Small intestine (tissue), 7 donors: ENCODE measurements around the gene PLEKHH1. TPM values are rescaled to one million over a fixed set of nuclear protein-coding genes. Genes with fewer than 3 reads are reported as not detected.

Experiments used
- DNase-seq, 2 donors: peaks; one replicate each; pipeline versions ENCODE4 v3.0.0 to v3.0.0-alpha.2; 2013
- FAIRE-seq: peaks from 2 replicates; lab custom pipeline; 2012; peaks lifted over from hg19 to GRCh38; lab: Jason Lieb, UNC
- H3K27ac ChIP-seq, 3 donors: one replicate each; pipeline ENCODE4 v1.5.1; 2013; ENCODE audit warnings: low read length in 2 of 3, mild to moderate bottlenecking in 2 of 3, control low read depth in 1 of 3, inconsistent platforms in 1 of 3, low read depth in 1 of 3, moderate library complexity in 1 of 3
- H3K27me3 ChIP-seq, 3 donors: one replicate each; pipeline ENCODE4 v1.6.1; 2013; ENCODE audit warnings: low read length in 3 of 3, inconsistent platforms in 1 of 3; ENCODE audit not compliant: control insufficient read depth in 3 of 3, insufficient read depth in 3 of 3
- H3K36me3 ChIP-seq, 3 donors: one replicate each; pipeline ENCODE4 v1.6.1; 2013; ENCODE audit warnings: low read length in 3 of 3, inconsistent platforms in 1 of 3, low read depth in 1 of 3, mild to moderate bottlenecking in 1 of 3, moderate library complexity in 1 of 3; ENCODE audit not compliant: control insufficient read depth in 3 of 3, insufficient read depth in 2 of 3
- H3K4me1 ChIP-seq, 3 donors: one replicate each; pipeline ENCODE4 v1.6.1; 2013; ENCODE audit warnings: low read length in 2 of 3, inconsistent platforms in 1 of 3, low read depth in 1 of 3, mild to moderate bottlenecking in 1 of 3, moderate library complexity in 1 of 3; ENCODE audit not compliant: control insufficient read depth in 3 of 3, insufficient read depth in 2 of 3
- H3K4me3 ChIP-seq, 3 donors: one replicate each; pipeline ENCODE4 v1.5.1; 2013; ENCODE audit warnings: low read length in 3 of 3, control low read depth in 1 of 3, inconsistent platforms in 1 of 3, low read depth in 1 of 3, mild to moderate bottlenecking in 1 of 3, moderate library complexity in 1 of 3
- H3K9me3 ChIP-seq, 2 donors: one replicate each; pipeline ENCODE4 v1.6.1; 2013; ENCODE audit warnings: low read depth in 1 of 2, low read length in 1 of 2; ENCODE audit not compliant: control insufficient read depth in 2 of 2, insufficient read depth in 1 of 2
- WGBS, 3 donors: extraction: QIAGEN DNeasy Blood & Tissue Kit; methylation state at CpG; one replicate each; pipeline ENCODE4 v1.1.7; 2013; 5-methylcytosine and 5-hydroxymethylcytosine counted together
- polyA plus RNA-seq, 4 donors: library from polyadenylated mRNA; stranded (reverse) in 3 of 4; unstranded in 1 of 4; fragments of 200-250 nt in 3 of 4; fragments of 120-200 nt in 1 of 4; gene quantifications; one replicate each; pipeline versions ENCODE4 v1.2.1 to v1.2.3, GENCODE V29; 2013
- donor health status: healthy with polysubstance abuse.
- donor health status: control.
- donor health status: control.
- donor health status: Bipolar disorder and iron deficiency.
- donor health status: healthy.

PLEKHH1 gene
- polyA plus RNA-seq, 4 donors, result 21.5 to 87.2 (median 47.5) TPM

DNA sequence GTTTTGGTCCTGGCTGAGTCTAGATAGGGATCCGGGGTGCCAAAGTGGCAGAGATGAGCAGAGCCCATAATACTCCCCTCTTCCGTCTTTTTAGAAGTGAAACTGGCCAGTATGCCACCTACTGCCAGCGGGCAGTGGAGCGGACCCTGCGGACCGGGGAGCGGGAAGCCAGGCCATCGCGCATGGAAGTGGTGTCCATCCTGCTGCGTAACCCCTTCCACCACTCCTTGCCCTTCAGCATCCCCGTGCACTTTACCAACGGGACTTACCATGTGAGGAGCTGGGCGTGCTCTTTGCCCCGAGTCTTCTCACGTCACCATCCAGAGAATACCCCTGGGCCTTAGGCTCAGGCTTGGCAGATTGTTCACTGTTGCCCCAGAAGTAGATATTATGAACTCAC, 46.0 kb downstream of the PLEKHH1 start:
- Histone ChIP-seq H3K4me3 (no peak overlapping the region), H3K27ac (no peak overlapping the region), H3K36me3 (peaks cover 0 to 79% (median 8%) of the 10 kb centered on the region in 3 donors), H3K4me1 (peaks cover 0 to 39% (median 5%) of the 10 kb centered on the region in 3 donors), H3K27me3 (no peaks in the 10 kb centered on the region), H3K9me3 (no peaks in the 10 kb centered on the region)
- FAIRE-seq, result no peak
- 77 to 79% (median 78%) methylated on average over 15 of the region's 15 CpGs for whole genome bisulfite sequencing, 3 donors
- no peak for DNase-seq

GRCh38 chr14:67579636-67580035, 46.5 kb downstream of the PLEKHH1 start:
- H3K9me3 ChIP-seq, result no peaks in the 10 kb centered on the region
- peak overlapping the region in 1 of 3 donors; percentile 83 for H3K27ac ChIP-seq
- DNase-seq, result no peak
- H3K36me3 ChIP-seq, result peaks cover 0 to 73% (median 8%) of the 10 kb centered on the region in 3 donors
- no peaks in the 10 kb centered on the region for H3K27me3 ChIP-seq
- H3K4me1 ChIP-seq, result peaks cover 0 to 39% (median 5%) of the 10 kb centered on the region in 3 donors
- no peak for FAIRE-seq
- no peak overlapping the region for H3K4me3 ChIP-seq
- WGBS, 3 donors, result 87 to 91% (median 90%) methylated on average over 7 of the region's 7 CpGs

DNA sequence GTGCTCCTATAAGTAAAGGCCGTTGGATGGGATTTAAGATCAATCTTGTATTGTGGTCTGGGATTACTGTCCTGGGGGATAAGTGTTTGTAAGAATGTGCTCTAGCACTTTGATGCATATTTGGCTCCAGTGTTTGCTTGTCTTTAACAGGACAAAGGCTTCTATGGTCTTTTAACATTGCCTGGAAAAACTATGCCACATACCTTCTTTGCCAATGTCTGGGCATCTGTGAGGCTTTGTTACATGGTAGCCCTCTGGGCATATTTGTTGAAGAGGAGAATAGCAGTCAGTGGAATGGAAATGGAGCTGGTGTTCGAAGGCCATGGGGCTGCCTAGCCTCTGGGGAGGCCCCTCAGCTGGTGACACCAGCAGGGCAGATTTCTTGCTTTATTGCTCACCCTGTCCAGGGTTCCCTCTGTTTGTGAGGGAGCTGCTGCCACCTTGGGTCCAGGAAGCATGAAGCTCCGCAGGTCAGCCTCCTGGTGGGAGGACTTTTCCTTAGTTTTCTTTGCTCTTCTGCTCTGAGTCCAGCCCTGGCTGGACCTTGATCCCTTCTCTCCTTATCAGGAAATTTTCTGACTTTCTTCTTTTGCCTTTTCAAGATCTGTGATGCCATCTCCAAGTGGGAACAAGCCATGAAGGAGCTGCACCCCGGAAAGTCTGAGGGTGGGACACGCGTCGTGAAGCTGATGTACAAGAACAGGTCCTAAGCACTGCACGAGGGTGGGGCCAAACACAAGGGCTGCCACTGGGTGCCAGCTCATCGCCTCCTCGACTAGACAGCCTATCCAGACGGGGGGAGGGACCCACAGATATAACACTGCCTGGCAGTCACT, 47.5 kb downstream of the PLEKHH1 start:
- H3K36me3 ChIP-seq, result peaks cover 0 to 70% (median 11%) of the 10 kb centered on the region in 3 donors
- DNase-seq, result peak; percentile 83 to 88
- H3K4me3 ChIP-seq, result no peak overlapping the region
- no peak for FAIRE-seq
- no peaks in the 10 kb centered on the region for H3K9me3 ChIP-seq
- peaks cover 0 to 39% (median 5%) of the 10 kb centered on the region in 3 donors for H3K4me1 ChIP-seq
- H3K27me3 ChIP-seq, result no peaks in the 10 kb centered on the region
- peak overlapping the region; percentile 9 to 83 (median 62) for H3K27ac ChIP-seq
- 35 to 69% (median 55%) methylated on average over 11 of the region's 11 CpGs for WGBS, 3 donors

DNA sequence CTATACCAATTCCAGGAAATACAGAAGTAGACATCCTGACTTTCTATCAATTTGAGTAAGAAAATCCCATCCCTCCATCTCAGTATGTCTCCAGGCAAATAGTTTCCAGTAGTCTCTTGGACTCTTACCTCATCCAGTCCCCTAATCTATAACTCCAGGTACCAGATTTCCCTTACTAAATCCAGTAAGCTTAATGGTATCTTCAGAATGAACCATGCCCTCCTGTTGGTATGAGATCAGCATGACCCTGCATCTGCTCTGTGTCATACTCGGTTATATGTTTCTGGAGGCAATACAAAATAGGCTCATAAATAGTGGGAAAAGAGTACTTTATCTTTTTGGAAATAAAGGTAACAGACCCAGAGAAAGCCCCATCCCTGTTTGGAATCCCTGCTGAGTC, 48.6 kb downstream of the PLEKHH1 start:
- peak; percentile 40 to 54 for DNase-seq
- 28 to 63% (median 61%) methylated on average over 1 of the region's 1 CpG for WGBS, 3 donors
- peaks cover 0 to 70% (median 12%) of the 10 kb centered on the region in 3 donors for H3K36me3 ChIP-seq
- peak overlapping the region in 1 of 3 donors; percentile 83 for H3K27ac ChIP-seq
- H3K4me3 ChIP-seq, result no peak overlapping the region
- H3K27me3 ChIP-seq, result no peaks in the 10 kb centered on the region
- FAIRE-seq, result no peak
- peaks cover 0 to 32% (median 5%) of the 10 kb centered on the region in 3 donors for H3K4me1 ChIP-seq
- no peaks in the 10 kb centered on the region for H3K9me3 ChIP-seq

- Histone ChIP-seq H3K27me3 (no peaks in the 10 kb centered on the region), H3K9me3 (no peaks in the 10 kb centered on the region), H3K4me1 (peaks cover 0 to 28% (median 5%) of the 10 kb centered on the region in 3 donors), H3K4me3 (no peak overlapping the region), H3K36me3 (peaks cover 0 to 72% (median 15%) of the 10 kb centered on the region in 3 donors), H3K27ac (peak overlapping the region in 1 of 3 donors; percentile 83)
- DNase-seq (no peak), FAIRE-seq (no peak)
- 85 to 92% (median 90%) methylated on average over 7 of the region's 7 CpGs for WGBS, 3 donors
These were observed 49.0 kb downstream of the PLEKHH1 start for GRCh38 chr14:67582061-67582460.

- Histone ChIP-seq H3K36me3 (peaks cover 13 to 60% (median 21%) of the 10 kb centered on the region in 3 donors), H3K4me3 (no peak overlapping the region), H3K27me3 (no peaks in the 10 kb centered on the region), H3K4me1 (peaks cover 0 to 37% (median 5%) of the 10 kb centered on the region in 3 donors), H3K9me3 (no peaks in the 10 kb centered on the region), H3K27ac (no peak overlapping the region)
- peak; percentile 49 to 53 for DNase-seq
- 91 to 96% (median 93%) methylated on average over 6 of the region's 6 CpGs for WGBS, 3 donors
- no peak for FAIRE-seq
These were observed 50.9 kb downstream of the PLEKHH1 start for GRCh38 chr14:67583711-67584644.

GRCh38 chr14:67584978-67585377, 51.9 kb downstream of the PLEKHH1 start:
- 92 to 95% (median 94%) methylated on average over 3 of the region's 3 CpGs for WGBS, 3 donors
- Histone ChIP-seq H3K36me3 (peaks cover 13 to 53% (median 21%) of the 10 kb centered on the region in 3 donors), H3K27ac (no peak overlapping the region), H3K4me1 (peaks cover 0 to 34% (median 5%) of the 10 kb centered on the region in 3 donors), H3K4me3 (no peak overlapping the region), H3K9me3 (no peaks in the 10 kb centered on the region), H3K27me3 (no peaks in the 10 kb centered on the region)
- no peak for FAIRE-seq
- DNase-seq, result no peak

- Histone ChIP-seq H3K4me1 (peaks cover 0 to 21% (median 0%) of the 10 kb centered on the region in 3 donors), H3K4me3 (no peak overlapping the region), H3K27me3 (no peaks in the 10 kb centered on the region), H3K27ac (no peak overlapping the region), H3K9me3 (no peaks in the 10 kb centered on the region), H3K36me3 (peaks cover 16 to 50% (median 21%) of the 10 kb centered on the region in 3 donors)
- no peak for DNase-seq
- FAIRE-seq, result no peak
- WGBS, 3 donors, result 73 to 76% (median 74%) methylated on average over 4 of the region's 4 CpGs
These were observed 53.3 kb downstream of the PLEKHH1 start for GRCh38 chr14:67586369-67586768.
